GM12873 (cell line): ENCODE results near the gene UBE2F.

Experiments used
- TF ChIP-seq, protein P1 (sequence below): IDR thresholded peaks from 2 replicates; pipeline ENCODE4 v1.5.1; 2012; ENCODE audit warnings: low read depth, mild to moderate bottlenecking, moderate library complexity, low read length, control low read depth; ENCODE audit not compliant: insufficient read depth; ENCODE audit errors: missing control alignments

The UBE2F gene

DNA sequence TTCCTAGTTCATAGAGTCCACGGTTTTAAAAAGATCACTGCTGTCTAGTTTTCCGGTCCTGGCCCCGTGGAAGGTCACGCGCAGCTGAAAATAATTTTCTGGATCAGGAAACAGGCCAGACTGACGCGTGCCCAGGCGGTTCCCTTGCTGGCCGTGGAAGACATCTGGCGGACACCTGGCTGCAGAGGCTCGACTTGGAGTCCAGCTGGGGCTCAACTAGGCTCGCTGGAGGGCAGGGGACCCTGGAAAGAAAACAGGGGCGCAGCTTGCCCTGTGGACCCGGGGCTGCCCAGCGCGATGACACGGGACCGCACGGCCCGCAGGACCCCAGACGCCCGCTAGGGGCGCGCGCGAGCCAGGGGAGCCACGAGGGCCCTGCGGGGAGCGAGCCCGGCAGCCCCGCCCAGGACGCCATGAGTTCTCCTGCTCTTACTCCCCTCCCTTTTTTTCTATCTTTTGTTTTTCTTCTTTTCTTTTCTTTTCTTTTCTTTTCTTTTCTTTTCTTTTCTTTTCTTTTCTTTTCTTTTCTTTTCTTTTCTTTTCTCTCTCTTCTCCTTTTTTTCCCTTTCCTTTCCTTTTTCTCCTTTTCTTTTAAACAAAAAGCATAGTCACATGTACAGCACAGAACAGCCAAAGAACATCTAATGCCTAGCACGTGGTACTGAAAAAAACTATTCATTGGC, 43.2 kb upstream of the UBE2F start:
- TF ChIP-seq, protein P1, sequence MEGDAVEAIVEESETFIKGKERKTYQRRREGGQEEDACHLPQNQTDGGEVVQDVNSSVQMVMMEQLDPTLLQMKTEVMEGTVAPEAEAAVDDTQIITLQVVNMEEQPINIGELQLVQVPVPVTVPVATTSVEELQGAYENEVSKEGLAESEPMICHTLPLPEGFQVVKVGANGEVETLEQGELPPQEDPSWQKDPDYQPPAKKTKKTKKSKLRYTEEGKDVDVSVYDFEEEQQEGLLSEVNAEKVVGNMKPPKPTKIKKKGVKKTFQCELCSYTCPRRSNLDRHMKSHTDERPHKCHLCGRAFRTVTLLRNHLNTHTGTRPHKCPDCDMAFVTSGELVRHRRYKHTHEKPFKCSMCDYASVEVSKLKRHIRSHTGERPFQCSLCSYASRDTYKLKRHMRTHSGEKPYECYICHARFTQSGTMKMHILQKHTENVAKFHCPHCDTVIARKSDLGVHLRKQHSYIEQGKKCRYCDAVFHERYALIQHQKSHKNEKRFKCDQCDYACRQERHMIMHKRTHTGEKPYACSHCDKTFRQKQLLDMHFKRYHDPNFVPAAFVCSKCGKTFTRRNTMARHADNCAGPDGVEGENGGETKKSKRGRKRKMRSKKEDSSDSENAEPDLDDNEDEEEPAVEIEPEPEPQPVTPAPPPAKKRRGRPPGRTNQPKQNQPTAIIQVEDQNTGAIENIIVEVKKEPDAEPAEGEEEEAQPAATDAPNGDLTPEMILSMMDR: peak; percentile 93

DNA sequence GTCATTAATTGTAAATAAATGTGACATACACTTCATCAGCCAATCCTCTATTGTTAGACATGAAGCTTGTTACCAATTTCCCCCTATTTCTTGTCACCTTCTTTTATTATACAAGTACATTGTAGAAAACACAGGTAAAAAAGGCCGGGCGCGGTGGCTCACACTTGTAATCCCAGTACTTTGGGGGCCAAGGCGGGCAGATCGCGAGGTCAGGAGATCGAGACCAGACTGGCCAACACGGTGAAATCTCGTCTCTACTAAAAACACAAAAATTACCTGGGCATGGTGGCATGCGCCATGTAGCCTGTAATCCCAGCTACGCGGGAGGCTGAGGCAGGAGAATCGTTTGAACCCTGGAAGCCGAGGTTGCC, 42.7 kb upstream of the UBE2F start:
- TF ChIP-seq, protein P1: no peak

DNA sequence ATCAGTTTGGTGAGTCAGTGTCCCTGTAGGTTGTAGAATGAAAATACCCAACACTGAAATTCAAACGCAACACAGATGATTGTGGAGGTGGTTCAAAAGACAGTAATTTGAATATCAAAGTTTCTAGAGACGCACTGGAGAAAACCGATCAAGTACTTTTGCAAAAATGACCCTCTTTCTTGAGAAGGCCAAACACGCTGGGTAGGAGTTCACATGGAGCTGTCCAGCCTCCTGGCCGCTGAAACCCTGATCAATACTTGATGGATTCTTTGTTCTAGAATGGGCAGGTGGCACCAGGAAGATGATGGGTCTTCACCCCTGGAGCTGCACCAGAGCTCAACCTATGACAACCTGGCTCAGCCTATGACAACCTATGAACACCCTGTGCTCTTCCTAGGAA, 39.7 kb upstream of the UBE2F start:
- TF ChIP-seq, protein P1: no peak

DNA sequence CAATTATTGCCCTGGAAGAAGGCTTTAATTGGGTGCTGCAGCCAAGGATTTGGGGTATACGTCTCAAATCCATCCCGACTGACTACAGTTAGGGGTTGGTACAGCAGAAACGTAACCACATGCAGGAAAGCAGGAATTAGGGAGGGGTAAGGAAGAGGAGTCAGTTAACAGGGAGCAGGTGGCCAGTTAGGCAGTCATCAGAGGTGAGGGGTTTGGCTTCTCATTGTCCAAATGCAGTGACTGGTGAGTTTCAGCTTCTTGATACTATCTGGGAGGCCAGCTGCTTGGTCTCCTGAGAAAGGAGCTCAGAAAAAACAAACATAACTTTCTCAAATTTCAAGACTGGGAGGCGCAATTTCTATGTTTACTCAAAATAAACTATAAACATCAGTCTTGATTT, 38.8 kb upstream of the UBE2F start:
- TF ChIP-seq, protein P1: no peak

DNA sequence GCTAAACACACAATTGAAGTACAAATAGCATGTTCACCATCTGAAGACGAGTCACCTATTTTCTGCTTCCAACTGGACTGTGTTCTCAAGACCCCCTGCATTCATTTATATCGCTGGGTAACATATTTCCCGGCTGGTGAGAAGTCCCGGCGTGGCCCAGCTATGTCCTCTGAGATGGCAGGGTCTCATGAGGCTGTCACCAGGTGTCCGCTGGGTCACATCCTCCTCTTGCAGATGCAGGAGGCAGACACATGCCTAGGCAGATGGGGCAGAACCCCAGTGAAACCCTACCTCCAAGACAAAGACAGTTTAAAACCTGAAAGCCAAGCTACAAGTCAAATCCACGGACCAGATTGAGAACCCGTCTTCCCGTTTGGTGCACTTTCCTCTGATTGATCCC, 36.8 kb upstream of the UBE2F start:
- TF ChIP-seq, protein P1: no peak

DNA sequence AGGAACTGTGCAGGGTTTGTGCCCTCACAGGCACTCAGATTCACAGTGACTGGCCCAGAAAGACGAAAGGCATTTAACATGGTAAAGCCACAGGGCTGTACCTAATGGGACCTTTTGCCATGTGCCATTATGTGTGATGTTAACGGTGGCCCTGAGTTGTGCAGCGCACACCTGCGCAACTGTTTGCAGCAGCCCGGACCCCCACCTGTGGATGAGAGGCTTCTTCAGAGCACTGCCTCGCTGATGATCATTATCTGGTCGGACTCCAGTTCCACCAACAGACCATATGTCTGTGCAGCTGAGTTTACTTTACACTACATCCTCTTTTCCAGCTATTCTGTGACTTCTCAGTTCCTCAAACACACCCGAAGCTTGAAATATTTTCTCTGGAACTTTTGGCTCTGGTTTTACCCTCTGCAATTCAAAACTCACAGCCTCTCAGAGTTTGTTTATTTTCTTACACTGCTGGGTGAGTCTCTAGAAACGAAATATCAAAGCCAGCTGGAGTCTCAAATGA, 35.6 kb upstream of the UBE2F start:
- TF ChIP-seq, protein P1: no peak

DNA sequence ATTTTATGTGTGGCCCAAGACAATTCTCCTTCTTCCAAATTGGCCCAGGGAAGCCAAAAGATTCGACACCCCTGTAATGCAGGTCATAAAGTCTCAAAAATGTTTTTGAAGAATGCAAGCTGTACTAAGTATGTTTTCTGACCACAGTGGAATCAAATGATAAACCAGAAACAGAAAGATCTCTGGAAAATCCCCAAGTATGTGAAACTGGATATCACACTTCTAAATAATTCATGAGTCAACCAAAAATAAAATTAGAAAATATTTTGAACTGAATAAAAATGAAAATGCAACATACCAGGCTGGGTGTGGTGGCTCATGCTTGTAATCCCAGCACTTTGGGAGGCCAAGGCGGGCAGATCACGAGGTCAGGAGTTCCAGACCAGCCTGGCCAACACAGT, 34.1 kb upstream of the UBE2F start:
- TF ChIP-seq, protein P1: no peak

DNA sequence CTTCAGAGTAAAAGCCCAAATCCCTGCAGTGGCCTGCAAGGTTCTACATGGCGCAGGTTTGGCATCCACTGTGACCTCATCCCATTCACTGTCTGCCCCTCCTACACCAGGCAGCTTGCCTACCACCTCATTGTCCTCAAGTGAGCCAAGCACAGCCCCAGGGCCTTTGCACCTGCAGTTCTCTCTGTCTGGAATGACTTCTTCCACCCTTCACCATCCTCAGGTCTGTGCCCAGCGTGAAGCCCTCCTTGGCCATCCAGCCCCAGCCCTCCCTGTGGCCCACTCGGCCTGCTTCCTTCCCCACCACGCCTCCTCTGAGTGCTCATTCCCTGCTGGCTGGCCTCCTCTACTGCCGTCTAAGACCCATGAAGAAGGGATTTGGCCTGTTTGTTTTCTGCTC, 32.6 kb upstream of the UBE2F start:
- TF ChIP-seq, protein P1: no peak
